GM12865 (cell line): ENCODE data around the gene NAPB.

ENCODE experiments used
- DNase-seq: peaks from one replicate; pipeline ENCODE4 v3.0.0; 2010; ENCODE audit warnings: low read depth
- H3K4me3 ChIP-seq: 2 replicates; pipeline ENCODE4 v1.5.1; 2011; ENCODE audit warnings: mild to moderate bottlenecking, low read depth, low read length, control low read depth
- CTCF ChIP-seq: IDR thresholded peaks from 2 replicates; pipeline ENCODE4 v1.5.1; 2011; ENCODE audit warnings: low read length, control low read depth, low read depth, inconsistent platforms; ENCODE audit not compliant: insufficient read depth; ENCODE audit errors: missing control alignments

The NAPB gene

GRCh38 chr20:23407781-23408464 lies 13.4 kb downstream of the NAPB start:
- H3K4me3 ChIP-seq, result no peak overlapping the region
- TF ChIP-seq CTCF, result no peak
- peak; percentile 62 for DNase-seq

GRCh38 chr20:23406880-23407279 lies 14.4 kb downstream of the NAPB start:
- H3K4me3 ChIP-seq, result no peak overlapping the region
- TF ChIP-seq CTCF, result no peak
- no peak for DNase-seq

- TF ChIP-seq CTCF, result no peak
- DNase-seq, result no peak
- H3K4me3 ChIP-seq, result no peak overlapping the region
Observed at GRCh38 chr20:23404196-23404595, 17.1 kb downstream of the NAPB start.

GRCh38 chr20:23403751-23404150 lies 17.5 kb downstream of the NAPB start:
- no peak for DNase-seq
- TF ChIP-seq CTCF, result no peak
- no peak overlapping the region for H3K4me3 ChIP-seq

GRCh38 chr20:23401051-23401450 lies 20.2 kb downstream of the NAPB start:
- DNase-seq, result no peak
- no peak for TF ChIP-seq CTCF
- no peak overlapping the region for H3K4me3 ChIP-seq

- H3K4me3 ChIP-seq, result no peak overlapping the region
- TF ChIP-seq CTCF, result no peak
- peak; percentile 30 for DNase-seq
Observed at GRCh38 chr20:23399568-23400241, 21.6 kb downstream of the NAPB start.
